ENCODE measurements around the gene ZNF860. TPM values are rescaled to one million over a fixed set of nuclear protein-coding genes. Genes with fewer than 3 reads are reported as not detected.

ZNF860 gene
- total RNA-seq, 2 experiments from 2014 or later, result 20.3 to 22.2 TPM

GRCh38 chr3:31973081-31973480, 8.5 kb upstream of the ZNF860 start:
- DNase-seq (ENCODE audit: low spot score), result peak; percentile 63
- no peaks in the 10 kb centered on the region for H4K20me1 ChIP-seq (ENCODE audit: insufficient read depth, low read length)
- peaks cover 48% of the 10 kb centered on the region for H3K36me3 ChIP-seq (ENCODE audit: insufficient read depth, low read length)
- POLR2A ChIA-PET, result interaction anchor here (0.5 to 6.7 kb wide), 9 partner anchors 10 to 104 kb away, joined by 3 to 58 read pairs (median 5); no protein-coding TSS in a partner anchor
- H3K79me2 ChIP-seq (ENCODE audit: insufficient read depth, low read depth, low read length), result peaks cover 100% of the 10 kb centered on the region
- no peaks in the 10 kb centered on the region for H3K9me2 ChIP-seq (ENCODE audit: insufficient read depth, low read length)
- H3K4me2 ChIP-seq (ENCODE audit: low read length), result peak overlapping the region; percentile 98
- CTCF ChIA-PET (ENCODE audit: unreplicated experiment), result interaction anchor here (1.1 to 1.5 kb wide), 3 partner anchors 12 to 437 kb away, joined by 3 to 5 read pairs (median 4); no protein-coding TSS in a partner anchor
- H2AFZ ChIP-seq (ENCODE audit: low read length), result no peak overlapping the region
- peaks cover 100% of the 10 kb centered on the region for H3K4me1 ChIP-seq (ENCODE audit: insufficient read depth, low read length, poor library complexity, severe bottlenecking)
- intact Hi-C loops (cut with micrococcal nuclease; ENCODE audit: unreplicated experiment), result no loop called here
- H3K4me3 ChIP-seq (ENCODE audit: low read depth, low read length, poor library complexity, severe bottlenecking), result peak overlapping the region; percentile 91
- H3K27ac ChIP-seq (ENCODE audit: low read depth, low read length, poor library complexity, severe bottlenecking), result peak overlapping the region; percentile 88
- BruUV-seq (replicated peaks), result no TSS peak
- peaks cover 7% of the 10 kb centered on the region; the same call in 1 of the 2 replicates for H3K9me3 ChIP-seq (ENCODE audit: low read length)
- TF ChIP-seq EZH2phosphoT487 (IDR thresholded peaks at IDR 0.05; ENCODE audit: borderline replicate concordance, low read depth, low read length) (no peak), CTCF (conservative IDR thresholded peaks at IDR 0.05; ENCODE audit: low read length) (no peak)

GRCh38 chr3:31973837-31974236, 7.7 kb upstream of the ZNF860 start:
- intact Hi-C loops (cut with micrococcal nuclease; ENCODE audit: unreplicated experiment), result no loop called here
- Histone ChIP-seq H3K4me3 (ENCODE audit: low read depth, low read length, poor library complexity, severe bottlenecking) (peak overlapping the region; percentile 91), H2AFZ (ENCODE audit: low read length) (no peak overlapping the region), H3K27ac (ENCODE audit: low read depth, low read length, poor library complexity, severe bottlenecking) (peak overlapping the region; percentile 88), H3K79me2 (ENCODE audit: insufficient read depth, low read depth, low read length) (peaks cover 100% of the 10 kb centered on the region), H3K9me3 (ENCODE audit: low read length) (peaks cover 7% of the 10 kb centered on the region; the same call in 1 of the 2 replicates), H3K9me2 (ENCODE audit: insufficient read depth, low read length) (no peaks in the 10 kb centered on the region), H3K4me2 (ENCODE audit: low read length) (peak overlapping the region; percentile 98), H4K20me1 (ENCODE audit: insufficient read depth, low read length) (no peaks in the 10 kb centered on the region), H3K36me3 (ENCODE audit: insufficient read depth, low read length) (peaks cover 51% of the 10 kb centered on the region), H3K4me1 (ENCODE audit: insufficient read depth, low read length, poor library complexity, severe bottlenecking) (peaks cover 100% of the 10 kb centered on the region)
- DNase-seq (ENCODE audit: low spot score), result no peak
- TF ChIP-seq EZH2phosphoT487 (IDR thresholded peaks at IDR 0.05; ENCODE audit: borderline replicate concordance, low read depth, low read length) (no peak), CTCF (conservative IDR thresholded peaks at IDR 0.05; ENCODE audit: low read length) (no peak; the same call in 1 of the 2 replicates)
- BruUV-seq (replicated peaks), result no TSS peak
- POLR2A ChIA-PET, result interaction anchor here (0.5 to 6.7 kb wide), 10 partner anchors 9 to 104 kb away, joined by 3 to 58 read pairs (median 5); no protein-coding TSS in a partner anchor
- CTCF ChIA-PET (ENCODE audit: unreplicated experiment), result interaction anchor here (1.1 to 1.5 kb wide), 3 partner anchors 12 to 438 kb away, joined by 3 to 5 read pairs (median 4); no protein-coding TSS in a partner anchor

GRCh38 chr3:31974471-31974870, 7.1 kb upstream of the ZNF860 start:
- no peak for DNase-seq (ENCODE audit: low spot score)
- intact Hi-C loops (cut with micrococcal nuclease; ENCODE audit: unreplicated experiment), result no loop called here
- H3K9me2 ChIP-seq (ENCODE audit: insufficient read depth, low read length), result no peaks in the 10 kb centered on the region
- ChIA-PET POLR2A (interaction anchor here (0.7 to 6.7 kb wide), 7 partner anchors 8 to 756 kb away, joined by 3 to 58 read pairs (median 5); no protein-coding TSS in a partner anchor), CTCF (ENCODE audit: unreplicated experiment) (interaction anchor here (1.5 kb wide), 1 partner anchor 13 kb away, joined by 5 read pairs; no protein-coding TSS in a partner anchor)
- TF ChIP-seq CTCF (conservative IDR thresholded peaks at IDR 0.05; ENCODE audit: low read length) (no peak), EZH2phosphoT487 (IDR thresholded peaks at IDR 0.05; ENCODE audit: borderline replicate concordance, low read depth, low read length) (no peak)
- peaks cover 45% of the 10 kb centered on the region for H3K36me3 ChIP-seq (ENCODE audit: insufficient read depth, low read length)
- peak overlapping the region; percentile 98 for H3K4me2 ChIP-seq (ENCODE audit: low read length)
- peak overlapping the region; percentile 88 for H3K27ac ChIP-seq (ENCODE audit: low read depth, low read length, poor library complexity, severe bottlenecking)
- H3K79me2 ChIP-seq (ENCODE audit: insufficient read depth, low read depth, low read length), result peaks cover 100% of the 10 kb centered on the region
- peak overlapping the region; percentile 91 for H3K4me3 ChIP-seq (ENCODE audit: low read depth, low read length, poor library complexity, severe bottlenecking)
- peaks cover 7% of the 10 kb centered on the region; the same call in 1 of the 2 replicates for H3K9me3 ChIP-seq (ENCODE audit: low read length)
- no peaks in the 10 kb centered on the region for H4K20me1 ChIP-seq (ENCODE audit: insufficient read depth, low read length)
- BruUV-seq (replicated peaks), result no TSS peak
- peaks cover 100% of the 10 kb centered on the region for H3K4me1 ChIP-seq (ENCODE audit: insufficient read depth, low read length, poor library complexity, severe bottlenecking)
- H2AFZ ChIP-seq (ENCODE audit: low read length), result no peak overlapping the region; the same call in 1 of the 2 replicates

All from OCI-LY7 (cell line).